GM21423 (cell line): ENCODE data around the gene RALGPS1.
"Not testable (repeated sequence)": the region's sequence is repeated elsewhere in the genome, so short reads cannot be mapped to it uniquely, and the experiment has no call there.

ENCODE experiments used
- ATAC-seq: cut with Tn5 transposase; IDR thresholded peaks from one replicate; pipeline ENCODE4 v1.9.1; 2021; ENCODE audit warnings: mild to moderate bottlenecking, moderate library complexity; ENCODE audit not compliant: unreplicated experiment

The RALGPS1 gene

DNA sequence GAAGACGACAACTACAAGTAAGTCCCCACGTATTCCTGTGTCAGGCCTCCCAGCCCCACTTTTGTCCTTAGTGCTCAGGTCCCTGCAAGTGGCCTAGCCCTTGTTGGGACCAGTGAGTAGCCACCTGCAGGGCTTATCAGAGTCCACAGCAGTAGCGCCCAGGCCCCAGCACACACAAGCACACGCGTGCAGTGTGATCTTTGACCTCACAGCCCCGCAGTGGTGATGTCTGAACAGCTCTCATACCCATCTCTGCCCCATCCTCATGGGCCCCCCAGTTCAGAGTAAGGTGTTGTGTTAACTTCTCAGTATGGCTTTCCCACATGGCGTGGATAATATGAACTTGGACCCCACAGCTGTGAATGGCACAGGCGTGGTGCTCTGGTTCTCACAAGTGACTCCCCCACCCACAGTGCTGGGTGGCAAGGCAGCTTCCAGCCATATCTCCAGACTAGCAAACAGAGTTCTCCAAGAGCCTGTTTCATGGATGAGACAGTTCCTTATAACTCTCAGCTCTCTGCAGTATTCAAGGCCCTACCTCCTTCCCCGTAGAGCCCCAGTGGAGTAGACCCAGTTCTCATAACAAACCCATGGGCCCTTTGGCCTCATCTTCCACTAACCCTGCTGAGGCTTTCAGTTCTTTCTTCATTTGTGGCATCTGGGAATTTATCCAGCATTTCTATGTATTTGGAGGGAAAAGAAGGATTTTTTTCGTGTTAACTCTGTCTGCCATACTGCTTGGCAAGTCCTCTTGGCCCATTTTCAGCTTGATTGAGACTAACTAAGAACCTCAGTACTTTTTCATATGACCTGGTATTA is 254.4 kb downstream of the RALGPS1 start:
- no peak for ATAC-seq

DNA sequence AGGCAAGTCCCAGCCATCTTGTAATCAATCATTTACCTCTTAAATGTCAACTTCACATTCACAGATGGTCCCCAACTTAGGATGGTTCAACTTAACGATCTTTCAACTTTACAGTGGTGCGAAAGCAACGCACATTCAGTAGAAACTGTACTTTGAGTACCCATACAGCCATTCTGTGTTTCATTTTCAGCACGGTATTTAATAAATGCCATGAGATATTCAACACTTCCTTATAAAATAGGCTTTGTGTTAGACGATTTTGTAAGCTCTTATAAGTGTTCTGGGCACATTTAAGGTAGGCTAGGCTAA is 254.9 kb downstream of the RALGPS1 start:
- no peak for ATAC-seq

DNA sequence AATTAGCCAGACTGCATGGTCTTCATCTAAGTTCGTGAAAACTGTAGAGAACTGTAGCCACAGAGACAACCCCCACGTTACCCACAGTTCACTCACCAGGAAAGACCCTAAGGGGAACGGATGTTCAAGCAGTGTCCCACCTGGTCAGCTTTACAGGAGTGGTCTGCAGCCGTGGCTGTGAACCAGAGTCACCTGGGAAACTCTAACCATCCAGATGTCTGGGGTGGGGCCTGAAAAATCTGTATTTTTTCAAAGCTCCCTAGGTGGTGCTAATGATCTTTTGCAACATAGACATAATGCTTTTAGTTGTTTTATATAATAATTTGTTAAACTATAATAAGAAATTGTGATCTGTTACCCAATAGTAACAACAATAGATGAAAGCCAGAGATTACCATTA is 255.5 kb downstream of the RALGPS1 start:
- ATAC-seq: no peak

DNA sequence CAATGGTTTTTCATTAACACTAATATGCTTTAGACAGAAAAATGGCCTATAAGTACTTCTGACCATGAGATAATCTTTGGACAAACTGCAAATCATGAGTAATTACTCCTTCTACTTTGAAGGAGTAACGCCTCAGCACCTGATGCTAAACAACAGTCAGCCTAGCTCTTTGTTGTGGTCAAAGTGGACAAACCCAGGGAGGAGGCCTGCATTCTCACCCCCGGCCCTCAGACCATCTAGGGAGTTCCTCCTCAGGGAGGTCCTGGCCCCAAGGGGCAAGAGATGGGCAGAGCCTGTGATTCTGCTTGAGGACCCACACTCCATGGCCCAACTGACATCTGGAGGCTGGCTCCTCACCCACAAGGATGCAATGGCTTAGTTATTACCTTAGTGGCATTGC is 256.1 kb downstream of the RALGPS1 start:
- ATAC-seq: no peak

DNA sequence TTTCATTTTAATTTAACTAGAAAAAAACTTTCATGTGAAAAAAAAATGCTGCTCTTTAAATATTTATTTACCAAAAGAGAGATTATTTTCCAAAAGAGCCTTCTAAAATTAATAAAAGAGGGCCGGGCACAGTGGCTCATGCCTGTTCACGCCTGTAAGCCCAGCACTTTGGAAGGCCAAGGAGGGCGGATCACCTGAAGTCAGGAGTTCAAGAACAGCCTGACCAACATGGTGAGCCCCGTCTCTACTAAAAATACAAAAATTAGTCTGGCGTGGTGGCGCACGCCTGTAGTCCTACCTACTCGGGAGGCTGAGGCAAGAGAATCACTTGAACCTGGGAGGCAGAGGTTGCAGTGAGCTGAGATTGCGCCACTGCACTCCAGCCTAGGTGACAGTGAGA is 256.8 kb downstream of the RALGPS1 start:
- ATAC-seq: not testable (repeated sequence)

DNA sequence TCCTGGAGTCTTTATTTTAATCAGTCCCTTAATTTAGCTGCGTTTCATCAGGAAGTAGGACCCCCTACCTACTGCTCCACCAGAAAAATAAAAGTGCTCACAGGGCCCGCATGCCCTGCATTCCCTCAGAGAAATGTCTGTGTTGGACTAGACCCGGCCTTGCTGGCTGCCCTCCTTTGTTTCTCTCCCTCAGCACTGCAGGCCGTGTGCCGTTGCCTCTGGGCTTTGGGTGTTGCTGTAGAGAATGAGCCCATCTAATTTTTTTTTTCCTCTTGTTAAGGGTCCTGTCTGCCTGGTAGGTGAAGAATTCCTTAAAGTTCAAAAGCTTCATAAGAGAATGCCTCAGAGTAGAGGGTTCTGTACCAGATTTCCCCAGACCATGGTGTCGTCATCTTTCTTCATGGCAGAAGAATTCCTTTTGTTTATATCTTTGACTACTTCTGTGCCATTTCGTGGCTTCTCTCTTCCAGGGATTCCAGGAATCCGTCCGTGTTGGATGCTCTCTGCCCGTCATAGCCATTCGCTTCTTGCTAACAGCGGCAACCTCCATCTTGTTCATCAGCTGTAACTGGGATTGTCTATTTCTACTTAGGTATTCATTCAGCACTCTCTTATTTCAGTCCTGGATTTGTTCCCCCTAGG is 257.6 kb downstream of the RALGPS1 start:
- no peak for ATAC-seq

DNA sequence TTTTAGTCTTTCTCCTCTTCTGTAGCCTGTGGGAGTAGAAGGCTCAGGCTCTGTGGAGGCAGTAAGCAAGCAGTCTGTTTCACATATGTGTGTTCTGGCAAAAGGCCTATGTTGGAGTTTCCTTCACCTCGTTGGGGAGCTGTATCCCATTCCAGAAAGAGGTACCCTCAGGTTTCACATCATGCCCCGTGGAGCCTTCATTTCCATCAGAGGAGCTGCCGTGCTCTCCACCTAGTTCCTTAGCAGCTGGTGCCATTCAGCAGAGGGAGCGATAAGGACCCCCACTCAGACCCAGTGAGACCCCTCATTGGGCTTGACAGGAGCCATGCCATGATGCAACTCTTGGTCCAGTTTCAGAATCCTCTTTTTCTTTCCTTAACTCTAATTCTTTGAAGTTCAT is 258.5 kb downstream of the RALGPS1 start:
- no peak for ATAC-seq

DNA sequence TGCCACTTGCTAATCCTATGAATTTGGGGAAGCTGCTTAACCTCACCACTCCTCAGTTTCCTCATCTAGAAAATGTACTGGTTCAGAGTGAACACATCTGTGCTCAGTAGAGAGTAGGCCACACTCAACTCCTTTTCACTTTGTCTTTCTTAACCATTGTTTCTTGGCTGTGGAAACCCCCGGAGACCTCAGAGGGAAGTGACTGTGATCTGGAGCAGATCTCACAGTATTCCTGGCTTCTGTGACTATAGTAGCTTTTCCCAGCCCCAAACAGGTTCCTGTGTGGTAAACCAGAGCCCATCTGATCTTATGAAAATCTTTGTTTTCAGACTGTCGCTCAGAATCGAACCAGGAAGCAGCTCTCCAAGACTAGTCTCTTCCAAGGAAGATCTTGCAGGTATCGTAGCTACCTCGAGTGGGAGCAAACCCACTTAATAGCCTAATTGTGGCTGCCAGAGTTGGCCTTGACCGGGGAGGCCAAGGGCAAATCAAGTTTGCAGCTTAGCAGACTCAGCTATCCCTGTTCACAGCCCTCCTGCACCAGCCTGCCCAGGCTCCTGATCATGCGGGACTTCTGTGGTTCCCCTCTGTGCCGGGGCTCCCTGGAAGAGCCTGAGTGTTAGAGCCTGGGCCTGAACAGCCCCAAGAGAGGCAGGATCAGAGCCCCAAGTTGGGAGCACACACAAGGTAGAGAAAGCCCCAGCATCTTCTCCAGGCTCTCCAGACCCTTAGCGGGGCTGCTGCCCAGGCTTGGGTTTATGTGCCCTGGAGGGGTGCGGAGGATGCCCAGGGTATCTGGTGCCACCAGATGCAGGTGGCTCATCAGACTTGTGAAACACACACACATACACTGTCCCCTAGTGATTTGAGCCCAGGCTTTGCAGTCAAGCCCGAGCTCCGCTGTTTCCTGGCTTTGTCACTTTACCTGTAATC is 260.1 kb downstream of the RALGPS1 start:
- no peak for ATAC-seq

DNA sequence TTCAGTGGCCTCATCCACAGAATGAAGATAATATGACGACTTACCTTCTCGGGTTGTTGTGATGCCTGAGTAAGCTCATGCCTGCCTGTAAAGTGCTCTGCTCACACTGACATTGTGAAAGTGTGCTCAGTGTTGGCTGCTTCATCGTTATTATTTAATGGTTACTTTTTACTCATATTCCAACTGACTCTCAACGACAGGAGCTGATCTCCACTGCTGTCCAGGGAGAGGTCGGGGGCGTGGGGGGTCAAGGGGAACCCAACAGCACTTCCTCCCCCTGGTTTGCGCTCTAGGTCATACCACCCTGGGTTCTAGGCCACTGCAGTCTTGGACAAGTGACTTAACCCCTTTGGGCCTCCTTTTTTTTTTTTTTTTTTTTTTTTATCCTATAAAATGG is 260.7 kb downstream of the RALGPS1 start:
- no peak for ATAC-seq

DNA sequence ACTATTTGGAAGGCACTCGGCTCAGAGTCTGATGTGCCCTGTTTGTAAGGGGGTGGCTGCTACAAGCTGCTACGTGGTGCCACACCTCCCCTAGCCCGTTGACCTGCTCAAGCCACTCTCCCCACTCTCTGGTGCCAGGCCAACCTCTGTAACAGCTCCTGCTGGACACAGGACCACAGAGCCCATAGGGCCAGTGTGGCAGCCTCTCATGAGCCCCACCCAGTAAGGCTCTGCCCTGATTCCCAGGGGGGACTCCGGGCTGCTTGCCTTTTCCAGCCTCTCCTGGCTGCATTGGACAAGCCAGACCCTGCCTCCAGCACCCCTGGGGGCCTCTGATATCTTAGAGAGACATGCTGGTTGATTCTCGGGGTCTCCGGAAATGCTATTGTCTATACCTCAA is 261.2 kb downstream of the RALGPS1 start:
- no peak for ATAC-seq

DNA sequence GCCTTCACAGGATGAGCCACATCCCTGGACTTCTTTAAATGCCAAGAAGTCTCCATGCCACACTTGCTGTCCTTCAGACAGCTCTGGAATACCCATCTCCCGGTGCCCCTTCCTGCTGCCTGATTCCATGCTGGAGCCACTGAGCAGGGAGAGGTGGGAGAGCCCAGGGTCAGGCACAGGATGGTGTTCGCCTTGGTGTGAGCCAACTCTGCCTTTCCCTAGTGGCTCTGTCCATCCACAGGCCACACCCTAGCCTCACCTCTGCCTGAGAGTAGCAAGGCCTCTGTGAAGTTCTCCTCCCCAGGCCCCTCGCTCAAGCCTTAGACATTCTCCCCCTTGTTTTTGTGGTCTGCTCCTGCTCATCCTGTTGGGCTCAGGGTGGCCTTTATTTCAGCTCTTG is 262.0 kb downstream of the RALGPS1 start:
- no peak for ATAC-seq

DNA sequence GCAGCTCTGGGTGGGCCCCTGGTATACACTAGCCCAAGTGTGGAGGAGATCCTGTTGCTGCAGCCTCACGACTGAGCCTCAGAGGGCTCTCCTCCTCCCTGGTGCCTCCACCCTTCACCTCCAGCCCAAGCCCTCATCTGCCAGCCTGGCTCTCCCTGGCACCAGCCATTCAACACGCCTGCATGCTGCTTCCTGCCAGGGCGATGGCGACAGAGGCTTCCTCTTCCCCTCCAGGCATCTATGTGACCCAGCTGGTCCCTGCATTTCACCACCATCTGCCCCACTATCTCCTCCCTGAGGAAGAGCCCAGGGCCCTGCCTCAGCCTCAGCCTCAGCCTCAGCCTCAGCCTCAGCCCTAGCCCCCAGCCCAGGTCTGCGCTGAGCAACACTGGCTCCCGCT is 262.6 kb downstream of the RALGPS1 start:
- no peak for ATAC-seq

DNA sequence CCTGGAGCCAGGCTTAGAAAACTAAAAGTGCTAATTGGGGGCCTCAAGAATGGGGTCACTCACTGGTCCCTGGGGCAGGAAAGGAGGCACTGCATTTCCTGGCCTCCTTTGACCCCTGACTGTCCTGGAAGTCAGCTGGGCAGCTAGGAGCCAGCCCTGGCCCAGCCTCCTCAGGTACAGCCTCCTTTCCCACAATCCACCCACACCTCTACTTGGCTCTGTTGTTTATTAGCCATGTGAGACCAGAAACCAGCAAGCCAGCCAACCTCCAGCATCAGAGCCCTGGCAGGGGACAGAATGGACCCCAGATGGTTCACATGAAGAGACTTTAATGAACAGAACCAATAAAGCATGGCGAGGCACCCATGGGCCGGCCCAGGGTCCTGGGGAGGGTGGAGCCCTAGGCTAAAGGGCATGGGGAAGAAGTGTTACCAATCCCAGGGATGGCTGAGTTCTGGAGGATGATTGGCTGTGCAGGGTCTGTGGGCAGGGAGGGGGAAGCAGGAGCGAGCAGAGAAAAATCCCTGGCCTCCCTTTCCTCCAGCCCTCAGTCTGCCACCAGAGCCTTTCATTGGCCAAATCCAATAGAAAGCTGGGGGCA is 263.2 kb downstream of the RALGPS1 start:
- ATAC-seq: no peak

DNA sequence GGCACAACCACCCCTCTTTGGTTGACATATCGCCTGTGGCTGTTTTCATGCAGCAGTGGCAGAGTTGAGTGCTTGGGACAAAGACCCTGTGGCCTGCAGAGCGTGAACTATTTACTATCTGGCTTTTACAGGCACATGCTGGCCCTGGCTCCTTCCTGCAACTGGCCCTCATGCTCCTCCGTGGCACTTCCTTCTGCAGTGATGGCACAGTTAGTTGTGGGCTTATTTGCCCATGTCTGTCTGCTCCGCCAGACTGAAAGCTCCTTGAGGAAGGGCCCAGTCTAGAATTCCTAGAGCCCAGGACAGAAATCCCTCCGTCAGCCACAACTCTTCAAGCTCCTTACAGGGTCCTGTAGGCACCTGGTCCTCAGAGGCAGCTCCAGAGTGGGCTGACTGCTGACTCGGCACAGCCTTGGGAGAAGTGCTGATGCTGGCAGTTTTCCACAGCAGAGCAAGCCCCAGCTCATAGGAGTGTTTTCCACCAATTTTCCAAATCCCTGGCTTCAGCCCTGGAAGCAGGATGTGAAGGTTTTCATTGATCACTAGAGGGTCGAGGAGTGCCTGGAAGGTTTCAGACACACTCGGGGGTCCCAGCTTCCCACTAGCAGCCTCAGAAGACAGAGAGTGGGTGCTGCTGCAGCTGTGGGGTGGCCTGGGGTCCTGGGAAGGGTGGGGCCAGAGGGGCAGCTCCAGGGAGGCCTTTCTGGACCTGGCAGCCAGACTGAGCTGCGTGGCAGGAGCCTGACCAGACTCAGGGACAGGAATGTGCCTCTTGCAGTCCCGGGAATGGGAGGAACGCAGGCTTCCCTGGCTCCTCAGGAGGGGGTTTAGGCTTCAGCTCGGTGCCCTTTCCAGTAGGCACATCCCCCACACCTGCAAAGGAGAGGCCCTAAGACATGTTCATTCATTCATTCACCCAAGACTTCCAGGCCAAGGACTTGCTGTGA is 264.4 kb downstream of the RALGPS1 start:
- ATAC-seq: no peak

DNA sequence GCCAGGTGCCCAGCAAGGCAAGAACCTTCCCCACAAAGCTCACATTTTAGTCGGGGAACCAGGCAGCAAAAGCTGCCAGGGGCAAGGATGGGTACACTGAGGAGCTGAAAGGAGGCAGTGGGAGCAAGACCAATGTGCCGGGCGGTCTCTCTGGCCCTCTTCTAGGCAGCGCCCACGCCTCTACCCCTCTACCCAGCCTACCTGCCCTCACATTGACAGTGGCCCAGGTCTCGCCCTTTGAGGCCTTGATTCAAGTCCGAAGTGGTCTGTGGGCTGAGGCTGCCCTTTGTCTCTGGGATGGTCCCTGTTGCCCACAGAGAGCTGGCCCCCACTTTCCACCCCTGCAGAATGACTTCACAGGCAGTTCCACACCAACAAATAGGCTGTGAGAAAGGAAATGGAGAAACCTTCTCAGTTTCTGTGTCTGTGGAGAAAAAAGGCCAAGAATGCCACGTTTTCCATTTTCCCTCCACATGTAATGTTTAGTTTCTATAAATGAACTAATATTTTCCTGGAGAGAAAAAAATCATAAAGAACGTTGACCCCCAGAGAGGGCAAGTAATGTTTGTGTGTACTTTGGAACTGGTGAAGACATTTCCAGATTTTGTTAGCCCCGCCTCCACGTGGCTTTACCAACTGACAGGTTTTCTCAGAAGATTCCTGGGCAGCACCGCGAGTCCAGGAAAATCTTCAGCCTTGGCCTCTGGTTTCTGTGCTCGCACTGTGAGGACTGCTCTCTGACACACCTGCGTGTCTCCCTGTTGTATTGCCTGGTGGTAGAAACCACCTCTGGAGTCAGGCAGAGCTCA is 265.3 kb downstream of the RALGPS1 start:
- no peak for ATAC-seq

DNA sequence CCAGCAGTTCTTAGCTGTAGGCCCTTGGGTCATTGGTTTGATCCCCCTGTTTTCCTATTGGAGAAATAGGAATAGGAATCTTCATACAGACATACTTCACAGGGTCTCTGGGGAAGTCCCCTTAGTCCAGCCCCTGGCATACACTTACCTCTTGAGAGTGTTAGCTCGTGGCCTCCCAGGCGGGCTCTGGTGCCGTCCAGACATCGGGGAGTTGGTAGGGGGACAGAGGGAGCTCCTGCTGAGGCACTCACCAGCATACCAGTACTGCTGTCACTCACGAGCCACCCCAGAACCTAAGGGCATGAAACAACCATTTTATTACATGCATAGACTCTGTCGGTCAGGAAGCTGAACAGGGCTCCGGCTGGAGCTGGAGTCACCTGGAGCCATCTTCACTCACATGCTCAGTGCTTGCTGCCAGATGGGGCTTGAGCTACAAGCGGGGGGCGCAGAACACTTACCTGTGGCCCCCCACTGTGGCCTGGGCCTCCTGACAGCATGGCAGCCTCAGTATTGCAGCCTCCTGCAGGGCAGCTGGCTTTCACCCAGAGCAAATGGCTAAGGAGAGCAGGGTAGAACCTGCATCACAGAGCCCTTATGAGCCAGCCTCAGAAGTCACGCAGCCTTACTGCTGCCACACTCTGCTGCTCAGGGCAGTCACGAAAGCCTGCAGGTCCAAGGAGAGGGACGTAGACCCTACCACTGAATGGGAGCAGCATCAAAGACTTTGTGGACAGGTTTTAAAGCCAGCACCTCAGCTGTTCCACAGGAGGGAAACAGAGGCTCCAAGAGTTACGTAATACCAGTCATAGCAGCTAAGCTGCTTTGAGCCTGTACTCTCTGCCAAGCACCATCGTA is 266.1 kb downstream of the RALGPS1 start:
- no peak for ATAC-seq

DNA sequence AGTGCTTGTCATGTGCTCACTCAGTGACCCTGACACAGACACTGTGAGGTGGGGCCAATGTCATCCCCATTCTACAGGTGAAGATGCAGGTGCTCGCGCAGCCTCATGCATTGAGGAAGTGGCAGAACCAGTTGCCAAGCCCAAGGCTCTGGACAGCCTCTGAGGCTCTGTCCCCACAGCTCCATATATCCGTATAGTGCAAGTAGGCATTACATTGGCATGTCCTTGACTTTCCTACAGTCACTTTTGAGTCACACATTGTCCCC is 266.7 kb downstream of the RALGPS1 start:
- ATAC-seq: no peak

DNA sequence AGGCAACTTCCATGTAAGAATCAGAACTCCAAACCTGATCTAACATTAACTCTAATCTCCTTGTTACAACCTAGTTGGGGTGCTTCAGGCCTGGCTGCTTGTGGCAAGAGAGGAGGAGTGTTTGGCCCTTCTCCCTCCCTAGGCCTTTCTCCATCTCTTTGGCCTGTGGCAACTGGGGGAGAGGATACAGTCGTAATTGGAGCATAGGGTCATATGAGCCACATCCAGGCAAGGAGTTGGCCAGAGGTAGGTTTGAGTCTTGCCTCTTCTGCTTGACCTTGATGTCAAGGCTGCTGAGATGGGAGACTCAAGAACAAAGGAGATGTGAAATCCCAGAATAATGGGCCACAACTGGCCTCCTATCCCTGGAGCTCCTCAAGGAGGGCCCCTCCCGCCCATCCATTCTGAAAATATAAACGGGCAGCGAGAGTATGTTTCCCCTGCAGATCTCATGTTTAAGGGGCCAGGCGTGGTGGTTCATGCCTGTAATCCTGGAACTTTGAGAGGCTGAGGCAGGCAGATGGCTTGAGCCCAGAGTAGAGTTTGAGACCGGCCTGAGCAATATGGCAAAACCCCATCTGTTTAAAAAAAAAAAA is 267.1 kb downstream of the RALGPS1 start:
- ATAC-seq: no peak
